ENCODE data around the gene DLGAP5. TPM values are rescaled to one million over a fixed set of nuclear protein-coding genes. Genes with fewer than 3 reads are reported as not detected.

Gene DLGAP5
- total and polyA plus RNA-seq, 2 of the 4 experiments (the other 2 are of a cell fraction), result 14.9 to 19.0 TPM

- Histone ChIP-seq H2BK15ac (ENCODE audit: low read depth, low read length) (no peak overlapping the region), H3K23ac (ENCODE audit: low read depth, low read length) (no peak overlapping the region), H4K91ac (ENCODE audit: insufficient read depth, low read depth, low read length) (no peak overlapping the region), H2AK9ac (replicated peaks; ENCODE audit: low read depth, low read length, poor library complexity) (no peak overlapping the region), H3K27ac (ENCODE audit: insufficient read depth, low read length) (no peak overlapping the region), H3K4me2 (ENCODE audit: low read depth, low read length) (no peak overlapping the region), H4K5ac (ENCODE audit: low read depth, low read length) (no peak overlapping the region), H3K18ac (ENCODE audit: low read depth, low read length) (no peak overlapping the region), H2AK5ac (ENCODE audit: low read depth, low read length) (no peak overlapping the region), H3K9me3 (ENCODE audit: control insufficient read depth, insufficient read depth, low read length) (no peaks in the 10 kb centered on the region), H4K20me1 (ENCODE audit: insufficient read depth, low read length) (peaks cover 9% of the 10 kb centered on the region; the same call in 1 of the 2 replicates), H3K9me1 (ENCODE audit: insufficient read depth, low read length) (peaks cover 4% of the 10 kb centered on the region), H2BK20ac (ENCODE audit: low read depth, low read length) (no peak overlapping the region), H2BK120ac (ENCODE audit: low read depth, low read length) (no peak overlapping the region), H3K36me3 (ENCODE audit: control insufficient read depth, insufficient read depth, low read length) (peaks cover 42% of the 10 kb centered on the region), H2BK5ac (ENCODE audit: low read depth, low read length, poor library complexity, severe bottlenecking) (no peak overlapping the region), H2AFZ (replicated peaks; ENCODE audit: low read length, poor library complexity) (no peak overlapping the region), H4K8ac (ENCODE audit: low read depth in 2 of 2, low read length in 2 of 2) (no peak overlapping the region), H3K4me3 (ENCODE audit: insufficient read depth, low read depth, low read length) (no peak overlapping the region), H3K4ac (ENCODE audit: low read depth, low read length) (no peak overlapping the region), H3K56ac (ENCODE audit: extremely low read depth, insufficient read depth, low read length) (no peak overlapping the region), H3K9ac (ENCODE audit: low read depth, low read length) (no peak overlapping the region), H3K4me1 (ENCODE audit: control insufficient read depth, insufficient read depth, low read length) (no peaks in the 10 kb centered on the region; the same call in 1 of the 2 replicates), H3K14ac (replicated peaks; ENCODE audit: low read depth, low read length) (no peak overlapping the region), H3K79me1 (ENCODE audit: low read depth in 1 of 2, low read length in 2 of 2) (peaks cover 27 to 60% of the 10 kb centered on the region in 2 experiments), H3K27me3 (ENCODE audit: control insufficient read depth, insufficient read depth, low read length) (no peaks in the 10 kb centered on the region)
- DNase-seq, result no peak
- no CpG with 5 or more reads among the region's 2 CpGs for WGBS, 2 experiments (ENCODE audit: extremely low coverage in 2 of 2, insufficient read length in 1 of 2)
- dilution Hi-C loops (cut with HindIII; ENCODE audit: low sequenced_read_pairs, unreplicated experiment), result no loop called here
- no peak for TF ChIP-seq MAZ (IDR thresholded peaks at IDR 0.05; ENCODE audit: borderline replicate concordance, low read depth, low read length)
- TF ChIP-seq BHLHE40 (IDR thresholded peaks at IDR 0.05; ENCODE audit: low read depth, low read length), result no peak
- TF ChIP-seq USF2 (IDR thresholded peaks at IDR 0.05; ENCODE audit: low read depth, low read length), result no peak
- TF ChIP-seq CEBPB (IDR thresholded peaks at IDR 0.05; ENCODE audit: low read depth, low read length), result no peak
- TF ChIP-seq NFE2L2 (IDR thresholded peaks at IDR 0.05; ENCODE audit: low read depth, low read length), result no peak
- TF ChIP-seq RFX5 (IDR thresholded peaks at IDR 0.05; ENCODE audit: low read depth, low read length), result no peak
- no peak for TF ChIP-seq FOS (IDR thresholded peaks at IDR 0.05; ENCODE audit: low read depth, low read length)
- TF ChIP-seq RCOR1 (IDR thresholded peaks at IDR 0.05; ENCODE audit: insufficient replicate concordance, low read length), result no peak
- no peak for TF ChIP-seq ELK1 (IDR thresholded peaks at IDR 0.05; ENCODE audit: borderline replicate concordance, low read depth, low read length)
- in situ Hi-C loops (cut with MboI; ENCODE audit: low sequenced_read_pairs), result no loop called here
- no TSS peak for BruUV-seq (replicated peaks)
- intact Hi-C loops (cut with micrococcal nuclease), result no loop called here
- no peak for ATAC-seq (ENCODE audit: low read depth)
- CTCF ChIA-PET, result no interaction called here
- POLR2A ChIA-PET (ENCODE audit: unreplicated experiment), result no interaction called here
Measured at GRCh38 chr14:55142466-55142865, 48.9 kb downstream of the DLGAP5 start.
